Measurements from ENCODE around the gene MAP3K14. TPM values are rescaled to one million over a fixed set of nuclear protein-coding genes. Genes with fewer than 3 reads are reported as not detected.

The MAP3K14 gene
- total and polyA plus RNA-seq, 4 donors = 1.2 to 7.8 (median 4.2) TPM

GRCh38 chr17:45244725-45245656, 71.8 kb downstream of the MAP3K14 start:
- no peak for DNase-seq (ENCODE audit: low spot score)
- H3K27me3 ChIP-seq (ENCODE audit: control insufficient read depth in 4 of 4, insufficient read depth in 4 of 4, low read length in 3 of 4) = peaks cover 0 to 3% (median 0%) of the 10 kb centered on the region in 4 donors
- H3K27ac ChIP-seq (ENCODE audit: low read depth in 1 of 2, low read length in 2 of 2) = no peak overlapping the region
- WGBS = 94% methylated on average over 21 of the region's 21 CpGs
- TF ChIP-seq HNF4G (IDR thresholded peaks at IDR 0.05) (no peak), GABPA (IDR thresholded peaks at IDR 0.05 in 1 of 2, conservative IDR thresholded peaks at IDR 0.05 in 1 of 2) (no peak), HNF4A (conservative IDR thresholded peaks at IDR 0.05) (no peak), RAD21 (IDR thresholded peaks at IDR 0.05) (no peak), MAX (IDR thresholded peaks at IDR 0.05) (no peak), ATF3 (IDR thresholded peaks at IDR 0.05) (no peak)
- H3K9me3 ChIP-seq (ENCODE audit: control insufficient read depth in 4 of 4, low read length in 3 of 4) = no peaks in the 10 kb centered on the region
- no peak overlapping the region for H3K4me3 ChIP-seq (ENCODE audit: low read depth in 1 of 3, low read length in 3 of 3)
- H3K36me3 ChIP-seq (ENCODE audit: control insufficient read depth in 4 of 4, insufficient read depth in 3 of 4, low read depth in 1 of 4, low read length in 3 of 4) = no peaks in the 10 kb centered on the region
- H3K4me1 ChIP-seq (ENCODE audit: control insufficient read depth in 4 of 4, insufficient read depth in 4 of 4, low read length in 3 of 4) = peaks cover 5 to 14% (median 13%) of the 10 kb centered on the region in 4 donors
- no peak overlapping the region for H3K9ac ChIP-seq (ENCODE audit: low read depth in 1 of 2, low read length in 2 of 2)

- H3K9me3 ChIP-seq (ENCODE audit: control insufficient read depth in 4 of 4, low read length in 3 of 4) = no peaks in the 10 kb centered on the region
- no peaks in the 10 kb centered on the region for H3K36me3 ChIP-seq (ENCODE audit: control insufficient read depth in 4 of 4, insufficient read depth in 3 of 4, low read depth in 1 of 4, low read length in 3 of 4)
- TF ChIP-seq GABPA (IDR thresholded peaks at IDR 0.05 in 1 of 2, conservative IDR thresholded peaks at IDR 0.05 in 1 of 2) (no peak), JUND (IDR thresholded peaks at IDR 0.05) (no peak), EGR1 (IDR thresholded peaks at IDR 0.05; ENCODE audit: low read depth in 2 of 2) (no peak), ZBTB33 (IDR thresholded peaks at IDR 0.05) (no peak), NR2F2 (IDR thresholded peaks at IDR 0.05) (no peak), SP1 (IDR thresholded peaks at IDR 0.05) (no peak), RAD21 (IDR thresholded peaks at IDR 0.05) (no peak), FOXA2 (IDR thresholded peaks at IDR 0.05) (no peak), MAX (IDR thresholded peaks at IDR 0.05) (no peak), RXRA (IDR thresholded peaks at IDR 0.05) (no peak), TAF1 (conservative IDR thresholded peaks at IDR 0.05) (no peak), HNF4G (IDR thresholded peaks at IDR 0.05) (no peak)
- H3K27ac ChIP-seq (ENCODE audit: low read depth in 1 of 2, low read length in 2 of 2) = no peak overlapping the region
- H3K9ac ChIP-seq (ENCODE audit: low read depth in 1 of 2, low read length in 2 of 2) = no peak overlapping the region
- no peak for DNase-seq (ENCODE audit: low spot score)
- peaks cover 5 to 14% (median 13%) of the 10 kb centered on the region in 4 donors for H3K4me1 ChIP-seq (ENCODE audit: control insufficient read depth in 4 of 4, insufficient read depth in 4 of 4, low read length in 3 of 4)
- H3K27me3 ChIP-seq (ENCODE audit: control insufficient read depth in 4 of 4, insufficient read depth in 4 of 4, low read length in 3 of 4) = peaks cover 0 to 3% (median 0%) of the 10 kb centered on the region in 4 donors
- WGBS = 80% methylated on average over 18 of the region's 18 CpGs
- no peak overlapping the region for H3K4me3 ChIP-seq (ENCODE audit: low read depth in 1 of 3, low read length in 3 of 3)
These were observed 73.1 kb downstream of the MAP3K14 start for GRCh38 chr17:45243750-45244149.

GRCh38 chr17:45242029-45242414, 74.8 kb downstream of the MAP3K14 start:
- peaks cover 0 to 3% (median 0%) of the 10 kb centered on the region in 4 donors for H3K27me3 ChIP-seq (ENCODE audit: control insufficient read depth in 4 of 4, insufficient read depth in 4 of 4, low read length in 3 of 4)
- H3K4me1 ChIP-seq (ENCODE audit: control insufficient read depth in 4 of 4, insufficient read depth in 4 of 4, low read length in 3 of 4) = peaks cover 5 to 9% (median 8%) of the 10 kb centered on the region in 4 donors
- no peak for DNase-seq (ENCODE audit: low spot score)
- H3K9me3 ChIP-seq (ENCODE audit: control insufficient read depth in 4 of 4, low read length in 3 of 4) = no peaks in the 10 kb centered on the region
- no peak overlapping the region for H3K9ac ChIP-seq (ENCODE audit: low read depth in 1 of 2, low read length in 2 of 2)
- H3K4me3 ChIP-seq (ENCODE audit: low read depth in 1 of 3, low read length in 3 of 3) = peak overlapping the region in 1 of 3 donors; percentile 3
- no peak for TF ChIP-seq YY1 (IDR thresholded peaks at IDR 0.05)
- no peak for TF ChIP-seq HNF4A (conservative IDR thresholded peaks at IDR 0.05)
- no peak for TF ChIP-seq ZBTB33 (IDR thresholded peaks at IDR 0.05)
- no peak for TF ChIP-seq SP1 (IDR thresholded peaks at IDR 0.05)
- TF ChIP-seq GABPA (IDR thresholded peaks at IDR 0.05 in 1 of 2, conservative IDR thresholded peaks at IDR 0.05 in 1 of 2) = no peak
- TF ChIP-seq NR2F2 (IDR thresholded peaks at IDR 0.05) = no peak
- no peak for TF ChIP-seq REST (IDR thresholded peaks at IDR 0.05)
- no peak for TF ChIP-seq MAX (IDR thresholded peaks at IDR 0.05)
- TF ChIP-seq FOXA2 (IDR thresholded peaks at IDR 0.05) = no peak
- no peak for TF ChIP-seq EGR1 (IDR thresholded peaks at IDR 0.05; ENCODE audit: low read depth in 2 of 2)
- no peak for TF ChIP-seq JUND (IDR thresholded peaks at IDR 0.05)
- no peak for TF ChIP-seq HNF4G (IDR thresholded peaks at IDR 0.05)
- H3K36me3 ChIP-seq (ENCODE audit: control insufficient read depth in 4 of 4, insufficient read depth in 3 of 4, low read depth in 1 of 4, low read length in 3 of 4) = no peaks in the 10 kb centered on the region
- no peak overlapping the region for H3K27ac ChIP-seq (ENCODE audit: low read depth in 1 of 2, low read length in 2 of 2)
- WGBS = 32% methylated on average over 18 of the region's 18 CpGs

All from liver (tissue), 9 donors.